IMR-90 (cell line): ENCODE measurements around the gene SORBS1. TPM values are rescaled to one million over a fixed set of nuclear protein-coding genes. Genes with fewer than 3 reads are reported as not detected.

Experiments
- ATAC-seq: fragments of 200-7000 bp; cut with Tn5 transposase; 2 replicates; pipeline ENCODE4 v1.9.1; 2020; ENCODE audit warnings: low read depth, mild to moderate bottlenecking, moderate library complexity
- BruUV-seq: library from RNA; stranded (reverse); fragments of 400-500 nt; replicated peaks from 2 replicates; lab custom pipeline; 2021; lab: Mats Ljungman, UMichigan
- CTCF ChIA-PET: fragments of 300-600 bp; formaldehyde crosslinking; extraction: SDS; loops from one replicate; lab custom pipeline; 2021; ENCODE audit warnings: antibody characterized with exemption; lab: Yijun Ruan, JAX
- POLR2A ChIA-PET: fragments of 300-600 bp; sonication (Branson Sonifier 250); formaldehyde crosslinking; loops from one replicate; lab custom pipeline; 2022; ENCODE audit warnings: antibody characterized with exemption; ENCODE audit not compliant: unreplicated experiment; lab: Charles Lee
- DNase-seq: peaks from one replicate; pipeline ENCODE4 v3.0.0; 2013
- H2AFZ ChIP-seq: replicated peaks from 2 replicates; pipeline ENCODE3; 2013; ENCODE audit warnings: low read length, mild to moderate bottlenecking; ENCODE audit not compliant: poor library complexity
- H2AK5ac ChIP-seq: 2 replicates; pipeline ENCODE4 v1.6.1; 2013; ENCODE audit warnings: low read depth, low read length, inconsistent platforms
- H2AK9ac ChIP-seq: replicated peaks from 2 replicates; pipeline ENCODE3; 2013; ENCODE audit warnings: mild to moderate bottlenecking, low read depth, low read length, moderate library complexity; ENCODE audit not compliant: poor library complexity
- H2BK120ac ChIP-seq: 2 replicates; pipeline ENCODE4 v1.6.1; 2013; ENCODE audit warnings: low read depth, low read length, inconsistent platforms
- H2BK15ac ChIP-seq: 3 replicates; pipeline ENCODE4 v1.6.1; 2013; ENCODE audit warnings: low read depth, low read length, inconsistent platforms
- H2BK20ac ChIP-seq: 2 replicates; pipeline ENCODE4 v1.6.1; 2013; ENCODE audit warnings: low read depth, mild to moderate bottlenecking, inconsistent platforms, low read length, moderate library complexity
- H2BK5ac ChIP-seq: 2 replicates; pipeline ENCODE4 v1.6.1; 2013; ENCODE audit warnings: mild to moderate bottlenecking, low read depth, low read length, inconsistent platforms; ENCODE audit not compliant: poor library complexity, severe bottlenecking
- H3K14ac ChIP-seq: replicated peaks from 2 replicates; pipeline ENCODE4 v1.6.1; 2013; ENCODE audit warnings: low read depth, low read length, inconsistent platforms
- H3K18ac ChIP-seq: 2 replicates; pipeline ENCODE4 v1.6.1; 2013; ENCODE audit warnings: low read depth, low read length, control low read depth
- H3K23ac ChIP-seq: 2 replicates; pipeline ENCODE4 v1.6.1; 2013; ENCODE audit warnings: low read depth, low read length, inconsistent platforms
- H3K27ac ChIP-seq: 2 replicates; pipeline ENCODE4 v1.5.1; 2013; ENCODE audit warnings: mild to moderate bottlenecking, control low read depth, low read length; ENCODE audit not compliant: insufficient read depth
- H3K27me3 ChIP-seq: 2 replicates; pipeline ENCODE4 v1.6.1; 2013; ENCODE audit warnings: low read length; ENCODE audit not compliant: control insufficient read depth, insufficient read depth
- H3K36me3 ChIP-seq: 2 replicates; pipeline ENCODE4 v1.6.1; 2013; ENCODE audit warnings: low read length, mixed read lengths; ENCODE audit not compliant: control insufficient read depth, insufficient read depth
- H3K4ac ChIP-seq: 2 replicates; pipeline ENCODE4 v1.6.1; 2013; ENCODE audit warnings: low read depth, low read length, inconsistent platforms
- H3K4me1 ChIP-seq: 2 replicates; pipeline ENCODE4 v1.6.1; 2013; ENCODE audit warnings: low read length, mixed read lengths; ENCODE audit not compliant: control insufficient read depth, insufficient read depth
- H3K4me2 ChIP-seq: 2 replicates; pipeline ENCODE4 v1.6.1; 2013; ENCODE audit warnings: low read depth, mild to moderate bottlenecking, control low read depth, low read length, moderate library complexity
- H3K4me3 ChIP-seq: 2 replicates; pipeline ENCODE4 v1.5.1; 2013; ENCODE audit warnings: low read depth, mild to moderate bottlenecking, control low read depth, low read length, moderate library complexity; ENCODE audit not compliant: insufficient read depth
- H3K56ac ChIP-seq: 2 replicates; pipeline ENCODE4 v1.6.1; 2013; ENCODE audit warnings: low read length, inconsistent platforms; ENCODE audit not compliant: insufficient read depth; ENCODE audit errors: extremely low read depth
- H3K79me1 ChIP-seq, 2 experiments: 2 replicates each; pipeline ENCODE4 v1.6.1; 2013; ENCODE audit warnings: low read length in 2 of 2, inconsistent platforms in 1 of 2, low read depth in 1 of 2
- H3K9ac ChIP-seq: 2 replicates; pipeline ENCODE4 v1.6.1; 2013; ENCODE audit warnings: low read depth, low read length, control low read depth
- H3K9me1 ChIP-seq: 2 replicates; pipeline ENCODE4 v1.6.1; 2013; ENCODE audit warnings: low read length, inconsistent platforms; ENCODE audit not compliant: insufficient read depth
- H3K9me3 ChIP-seq: 2 replicates; pipeline ENCODE4 v1.6.1; 2013; ENCODE audit warnings: low read length; ENCODE audit not compliant: control insufficient read depth, insufficient read depth
- H4K20me1 ChIP-seq: 2 replicates; pipeline ENCODE4 v1.6.1; 2013; ENCODE audit warnings: low read length, inconsistent platforms; ENCODE audit not compliant: insufficient read depth
- H4K5ac ChIP-seq: 2 replicates; pipeline ENCODE4 v1.6.1; 2013; ENCODE audit warnings: mild to moderate bottlenecking, low read depth, low read length, control low read depth
- H4K8ac ChIP-seq, 2 experiments: 2 replicates each; pipeline ENCODE4 v1.6.1; 2013; ENCODE audit warnings: low read depth in 2 of 2, low read length in 2 of 2, control low read depth in 1 of 2, inconsistent platforms in 1 of 2
- H4K91ac ChIP-seq: 2 replicates; pipeline ENCODE4 v1.6.1; 2013; ENCODE audit warnings: low read depth, low read length, inconsistent platforms; ENCODE audit not compliant: insufficient read depth
- BHLHE40 ChIP-seq: fragments of 150-350 bp; IDR thresholded peaks from 2 replicates; pipeline ENCODE4 v1.6.1; 2016; ENCODE audit warnings: mild to moderate bottlenecking, low read depth, low read length
- MXI1 ChIP-seq: IDR thresholded peaks from 2 replicates; pipeline ENCODE4 v1.6.1; 2012; ENCODE audit warnings: low read depth, mild to moderate bottlenecking, low read length, moderate library complexity, borderline replicate concordance
- USF2 ChIP-seq: fragments of 150-350 bp; IDR thresholded peaks from 2 replicates; pipeline ENCODE4 v1.6.1; 2017; ENCODE audit warnings: mild to moderate bottlenecking, antibody characterized with exemption, low read length, low read depth
- WGBS, 2 experiments: methylation state at CpG; one replicate each; pipeline versions ENCODE4 v1.1.5 to v1.1.7; 2013; ENCODE audit warnings: missing lambda C conversion rate in 2 of 2; ENCODE audit not compliant: insufficient read length in 1 of 2; ENCODE audit errors: extremely low coverage in 2 of 2; 5-methylcytosine and 5-hydroxymethylcytosine counted together
- dilution Hi-C: fragments of 300-500 bp; cut with HindIII; formaldehyde crosslinking; loops from one replicate; pipeline ENCODE4 v1.14.3; 2018; ENCODE audit warnings: low sequenced_read_pairs; ENCODE audit not compliant: unreplicated experiment
- in situ Hi-C: fragments of 300-500 bp; cut with MboI; formaldehyde crosslinking; loops from 3 replicates; pipeline ENCODE4 v1.14.3; 2019; ENCODE audit warnings: low sequenced_read_pairs, inconsistent platforms, mixed read lengths
- intact Hi-C: fragments of 100-400 bp; cut with micrococcal nuclease; formaldehyde crosslinking; loops from 2 replicates; pipeline ENCODE4 v1.10.0; 2022
- polyA plus RNA-seq, 3 experiments: library from polyadenylated mRNA; depleted of rRNA; stranded (reverse); fragments of >200 nt; gene quantifications; 2 replicates each; pipeline ENCODE4 v1.2.3, GENCODE V29; 2012; ENCODE audit warnings: low replicate concordance in 1 of 3
- total RNA-seq: library from RNA; depleted of rRNA; stranded (reverse); fragments of >200 nt; gene quantifications from 2 replicates; pipeline ENCODE4 v1.2.3, GENCODE V29; 2012

Gene SORBS1
- total and polyA plus RNA-seq, 2 of the 4 experiments (the other 2 are of a cell fraction): 0.18 to 0.32 TPM

GRCh38 chr10:95454940-95455339 lies 106.2 kb downstream of the SORBS1 start:
- no peak overlapping the region for H2AK5ac ChIP-seq
- no peak overlapping the region for H4K91ac ChIP-seq
- no peaks in the 10 kb centered on the region for H3K36me3 ChIP-seq
- dilution Hi-C loops: no loop called here
- no peak overlapping the region for H3K56ac ChIP-seq
- no peak overlapping the region for H2AFZ ChIP-seq
- H3K18ac ChIP-seq: no peak overlapping the region
- no peak overlapping the region for H3K9ac ChIP-seq
- POLR2A ChIA-PET: no interaction called here
- no peak for ATAC-seq
- H2BK120ac ChIP-seq: no peak overlapping the region
- DNase-seq: no peak
- no peak overlapping the region for H3K4me3 ChIP-seq
- H2BK20ac ChIP-seq: no peak overlapping the region
- peaks cover 17% of the 10 kb centered on the region for H3K27me3 ChIP-seq
- H2BK5ac ChIP-seq: no peak overlapping the region
- no peak overlapping the region for H3K14ac ChIP-seq
- no peaks in the 10 kb centered on the region for H3K4me1 ChIP-seq
- in situ Hi-C loops: no loop called here
- H2BK15ac ChIP-seq: no peak overlapping the region
- H3K79me1 ChIP-seq: no peaks in the 10 kb centered on the region
- WGBS, 2 experiments: no CpG with 5 or more reads among the region's 4 CpGs
- H3K4ac ChIP-seq: no peak overlapping the region
- CTCF ChIA-PET: interaction anchor here (0.7 kb wide), 1 partner anchor 9 kb away, joined by 3 read pairs; no protein-coding TSS in a partner anchor
- no peak overlapping the region for H3K27ac ChIP-seq
- no peaks in the 10 kb centered on the region for H3K9me3 ChIP-seq
- no peak overlapping the region for H4K5ac ChIP-seq
- TF ChIP-seq MXI1 (no peak), BHLHE40 (no peak), USF2 (no peak)
- no TSS peak for BruUV-seq
- no peaks in the 10 kb centered on the region for H4K20me1 ChIP-seq
- no peak overlapping the region for H2AK9ac ChIP-seq
- H3K9me1 ChIP-seq: no peaks in the 10 kb centered on the region
- H4K8ac ChIP-seq: no peak overlapping the region
- intact Hi-C loops: no loop called here
- H3K4me2 ChIP-seq: no peak overlapping the region
- no peak overlapping the region for H3K23ac ChIP-seq
